GM19035 (cell line): ENCODE measurements around the gene SLC22A2.

Source experiments
- ATAC-seq: cut with Tn5 transposase; IDR thresholded peaks from one replicate; pipeline ENCODE4 v1.9.1; 2021; ENCODE audit not compliant: unreplicated experiment

SLC22A2 gene

DNA sequence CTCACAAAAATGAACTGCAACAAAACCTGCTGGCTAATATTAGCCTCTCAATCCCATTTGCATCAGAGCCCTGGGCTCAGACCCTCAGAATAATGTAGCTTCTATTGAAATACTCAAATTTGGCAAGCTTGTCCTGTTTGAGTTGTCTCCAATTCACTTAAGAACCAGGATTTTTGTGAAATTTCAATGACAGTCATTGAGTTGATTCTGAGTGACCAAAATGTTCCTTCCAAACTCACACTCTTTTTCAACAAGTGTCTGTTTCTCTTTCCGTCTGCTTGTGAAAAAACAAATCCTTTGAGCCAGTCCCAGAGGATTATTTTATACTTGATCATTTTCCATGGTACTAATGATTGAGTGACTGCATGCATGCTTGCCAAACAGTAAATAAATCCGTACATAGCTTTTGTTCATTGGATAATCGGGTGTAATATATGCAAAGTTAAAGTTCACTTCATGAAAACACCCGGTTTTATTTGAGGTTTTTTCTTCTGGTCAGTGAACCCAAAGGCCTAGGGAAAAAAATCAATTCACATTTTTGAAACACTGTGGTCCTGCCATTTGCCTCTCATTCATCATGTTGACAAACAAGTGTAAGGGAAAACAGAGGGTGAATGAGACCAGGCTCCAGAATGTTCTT lies 16.4 kb upstream of the SLC22A2 start:
- no peak for ATAC-seq

DNA sequence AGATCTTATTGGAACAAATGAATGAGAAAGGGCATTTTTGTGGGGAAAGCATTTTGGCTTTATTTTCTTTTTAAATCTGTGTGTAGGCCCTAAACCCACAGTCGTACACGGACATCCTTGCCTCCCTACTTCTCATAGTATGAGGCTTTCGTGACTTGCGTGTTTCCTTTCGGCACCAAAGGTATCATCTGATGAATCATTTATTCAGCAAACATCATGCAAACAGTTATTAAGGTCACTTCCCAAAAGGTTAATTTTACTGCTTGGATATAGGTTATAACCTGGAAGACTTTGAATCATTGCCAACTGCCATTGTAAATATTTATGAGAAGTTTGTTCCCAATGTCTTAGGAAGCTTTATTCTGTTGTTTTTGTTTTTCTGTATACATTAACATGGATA lies 15.1 kb upstream of the SLC22A2 start:
- no peak for ATAC-seq

DNA sequence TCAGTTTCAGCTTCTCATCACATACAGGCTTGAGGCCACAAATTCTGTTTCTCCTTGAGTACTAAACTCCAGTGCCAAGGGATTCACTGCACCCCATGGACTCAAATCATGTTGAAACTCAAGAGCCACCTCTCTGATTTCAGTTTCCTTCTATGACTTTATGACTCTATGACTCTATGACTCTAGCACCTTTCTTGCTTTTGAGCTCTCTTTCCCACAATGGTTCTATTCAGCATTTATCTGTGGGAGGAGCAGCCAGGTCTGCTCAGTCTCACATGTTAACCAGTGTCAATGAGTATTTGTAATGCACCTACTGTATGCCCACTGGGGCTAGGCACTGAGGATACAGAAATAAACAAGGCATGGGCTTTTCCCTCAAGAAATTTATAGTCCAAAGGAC lies 14.6 kb upstream of the SLC22A2 start:
- no peak for ATAC-seq

DNA sequence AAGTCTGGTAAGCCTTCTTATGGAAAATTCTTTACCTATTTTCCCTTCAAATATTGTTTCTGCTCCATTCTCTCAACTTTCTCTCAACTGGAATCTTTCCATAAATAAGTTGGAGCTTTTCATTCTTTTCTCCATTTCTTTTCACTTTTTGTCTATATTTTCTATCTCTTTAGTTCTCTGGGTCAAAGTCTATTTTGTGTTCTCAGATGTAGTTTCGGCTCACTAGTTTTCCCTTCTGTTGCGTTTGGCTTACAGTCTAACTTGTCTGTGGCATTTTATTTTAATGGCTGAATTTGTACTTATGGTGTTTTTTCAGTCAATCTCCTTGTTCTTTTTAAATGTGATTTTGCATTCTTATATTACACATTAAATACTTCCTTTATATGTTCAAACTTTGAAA lies 14.1 kb upstream of the SLC22A2 start:
- ATAC-seq, result no peak

DNA sequence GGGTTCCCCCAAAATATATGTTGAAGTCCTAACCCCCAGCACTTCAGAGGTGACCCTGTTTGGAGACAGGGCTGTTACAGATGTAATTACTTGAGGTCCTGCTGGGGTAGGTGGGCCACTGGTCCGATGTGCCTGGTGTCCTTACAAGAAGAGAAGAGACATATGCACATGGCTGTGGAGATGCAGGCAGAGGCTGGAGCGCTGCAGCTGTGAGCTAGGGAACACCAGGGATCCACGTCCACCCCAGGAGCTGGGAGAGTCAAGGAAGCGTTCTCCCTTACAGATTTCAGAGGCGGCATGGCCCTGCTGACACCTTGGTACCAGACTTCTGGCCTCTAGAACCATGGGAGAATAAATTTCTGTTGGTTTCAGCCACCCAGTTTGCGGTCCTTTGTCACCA lies 11.7 kb upstream of the SLC22A2 start:
- ATAC-seq, result no peak

DNA sequence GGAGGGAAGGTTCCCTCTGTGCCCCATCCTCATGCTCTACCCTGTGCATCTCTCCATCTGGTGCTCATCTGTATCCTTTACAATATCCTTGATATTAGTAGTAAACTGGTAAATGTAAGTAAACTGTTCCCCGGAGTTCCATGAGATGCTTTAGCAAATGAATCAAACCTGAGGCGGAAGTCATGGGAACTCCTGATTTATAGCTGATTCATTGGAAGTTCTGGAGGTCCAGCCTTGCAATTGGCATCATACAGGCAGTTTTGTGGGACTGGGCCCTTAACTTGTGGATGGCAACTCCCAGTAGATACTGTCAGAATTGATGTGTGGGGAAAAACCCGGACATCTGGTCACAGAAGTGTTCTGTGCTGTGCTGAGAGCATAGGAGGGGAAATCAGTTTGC lies 11.2 kb upstream of the SLC22A2 start:
- ATAC-seq, result no peak

DNA sequence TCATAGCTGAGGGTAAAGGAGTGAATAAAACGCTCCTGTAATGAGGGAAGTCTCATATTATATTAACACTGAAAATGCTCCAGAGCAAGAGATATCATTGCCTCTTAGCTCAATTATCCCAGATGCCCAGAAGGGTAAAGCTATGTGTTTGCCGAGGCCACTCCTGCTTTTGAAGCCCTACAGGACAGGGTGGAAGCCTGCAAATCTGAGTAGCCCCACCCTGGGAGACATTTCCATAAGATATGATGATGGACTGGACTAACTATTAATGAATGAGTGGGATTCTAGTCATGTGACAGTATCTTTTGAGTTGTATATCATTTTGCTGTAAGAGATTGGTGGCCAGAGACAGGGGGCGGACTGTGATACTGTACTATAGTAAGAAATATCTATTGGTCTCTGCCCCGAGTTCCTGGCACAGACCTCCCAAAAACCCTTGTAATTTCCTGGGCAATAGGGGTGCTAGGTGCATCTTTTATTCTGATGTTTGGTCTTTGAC lies 10.5 kb upstream of the SLC22A2 start:
- no peak for ATAC-seq

DNA sequence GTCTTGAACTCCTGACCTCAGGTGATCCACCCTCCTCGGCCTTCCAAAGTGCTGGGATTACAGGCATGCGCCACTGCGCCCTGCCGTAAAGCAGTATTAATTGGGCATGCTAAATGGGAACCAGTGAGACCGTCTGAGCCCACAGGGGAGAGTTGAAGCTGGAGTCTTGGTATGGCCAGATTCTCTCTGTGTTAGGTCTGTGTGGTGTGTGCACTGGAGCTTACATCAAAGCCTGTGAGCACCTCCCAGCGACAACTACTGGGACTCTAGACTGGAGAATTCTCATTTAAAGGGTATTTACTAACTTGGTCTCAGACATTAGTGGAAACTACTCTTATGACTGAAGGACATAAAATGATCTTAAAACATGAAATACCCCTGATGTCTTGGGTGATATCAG lies 8.5 kb upstream of the SLC22A2 start:
- ATAC-seq, result no peak

DNA sequence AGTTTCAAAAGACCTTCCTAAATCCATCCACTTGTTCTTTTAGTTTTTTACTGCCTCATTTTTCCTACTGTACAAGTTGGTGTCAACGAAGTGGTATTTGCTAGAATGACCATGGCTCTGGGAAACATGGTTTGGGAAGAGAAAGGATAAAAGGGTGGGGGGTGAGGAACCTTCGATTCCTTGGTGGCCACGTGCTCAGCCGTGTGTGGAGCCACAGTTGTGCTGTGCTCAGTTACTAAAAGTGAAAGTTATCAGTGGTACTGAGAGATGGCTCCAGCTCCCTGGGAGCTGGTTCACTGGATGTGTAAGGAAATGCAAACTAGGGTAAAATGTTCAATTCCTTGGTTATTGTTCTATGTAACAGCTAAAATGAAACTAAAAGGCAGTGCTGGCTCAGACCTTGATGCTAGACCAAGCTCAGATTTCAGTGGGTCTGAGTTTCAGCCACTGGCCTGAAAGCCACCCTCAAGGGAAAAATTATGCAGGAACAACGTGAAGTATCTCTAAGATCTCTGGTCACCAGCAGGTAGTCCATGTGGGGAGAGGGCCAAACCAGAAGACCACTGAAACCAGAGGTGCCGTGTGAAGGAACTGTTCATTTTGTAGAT lies 7.4 kb upstream of the SLC22A2 start:
- peak; percentile 58 for ATAC-seq

DNA sequence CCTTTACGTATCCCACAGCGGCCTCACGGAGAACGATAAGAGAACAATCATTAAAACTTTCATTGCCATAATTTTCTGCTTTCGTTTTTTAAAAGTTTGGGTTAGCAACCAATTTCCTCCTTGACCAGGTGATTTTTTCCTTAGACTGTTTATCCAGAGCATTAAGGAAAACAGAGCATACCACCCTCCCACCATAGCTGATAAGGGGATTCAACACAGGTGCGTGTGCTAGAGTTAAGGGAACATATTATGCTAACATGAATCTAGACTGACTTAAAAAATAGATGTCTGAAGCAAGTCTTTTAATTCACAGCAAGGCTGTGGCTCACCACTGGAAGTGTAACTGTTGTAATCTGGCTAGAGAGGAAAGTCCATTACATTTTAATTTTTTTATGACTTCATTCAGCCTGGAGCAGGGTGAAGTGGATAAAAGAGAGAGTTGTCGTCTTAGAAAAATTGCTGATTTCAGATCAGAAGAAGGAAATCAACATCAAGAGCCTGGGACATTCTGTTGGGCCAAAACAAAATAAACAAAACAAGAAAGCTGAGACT lies 5.5 kb upstream of the SLC22A2 start:
- ATAC-seq, result no peak

DNA sequence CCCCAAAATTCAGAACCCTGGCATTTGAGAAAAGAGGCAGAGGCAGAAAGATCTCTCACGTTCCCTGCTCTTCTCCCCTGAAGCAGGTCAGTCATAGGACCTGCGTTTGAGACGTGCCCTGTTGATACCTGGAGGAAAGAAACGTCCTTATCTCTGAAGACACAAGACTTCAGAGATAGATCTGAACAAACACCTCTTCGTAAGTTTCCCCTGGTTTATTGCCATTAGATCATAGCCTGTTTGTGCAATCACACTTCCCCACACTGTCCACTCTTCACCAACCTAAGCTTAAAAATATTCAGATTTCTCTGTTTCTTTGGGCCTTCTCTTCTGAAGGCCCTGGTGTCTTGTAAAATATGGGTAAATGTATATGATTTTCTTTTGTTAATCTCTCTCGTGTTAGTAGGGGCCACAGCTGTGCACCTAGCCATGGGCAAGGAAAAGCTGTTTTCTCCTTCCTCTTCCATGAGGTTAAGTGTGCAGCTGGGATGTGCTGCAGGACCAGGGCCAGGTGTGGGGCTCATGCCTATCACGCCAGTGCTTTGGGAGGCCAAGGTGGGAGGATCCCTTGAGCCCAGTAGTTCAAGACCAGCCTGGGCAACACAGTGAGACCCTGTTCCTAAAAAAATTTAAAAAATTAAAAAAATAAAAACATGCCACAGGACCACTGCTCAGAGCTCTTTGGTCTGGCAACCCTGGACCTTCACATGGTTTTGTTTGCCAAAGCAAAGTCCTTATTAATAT lies 4.7 kb upstream of the SLC22A2 start:
- ATAC-seq, result no peak

DNA sequence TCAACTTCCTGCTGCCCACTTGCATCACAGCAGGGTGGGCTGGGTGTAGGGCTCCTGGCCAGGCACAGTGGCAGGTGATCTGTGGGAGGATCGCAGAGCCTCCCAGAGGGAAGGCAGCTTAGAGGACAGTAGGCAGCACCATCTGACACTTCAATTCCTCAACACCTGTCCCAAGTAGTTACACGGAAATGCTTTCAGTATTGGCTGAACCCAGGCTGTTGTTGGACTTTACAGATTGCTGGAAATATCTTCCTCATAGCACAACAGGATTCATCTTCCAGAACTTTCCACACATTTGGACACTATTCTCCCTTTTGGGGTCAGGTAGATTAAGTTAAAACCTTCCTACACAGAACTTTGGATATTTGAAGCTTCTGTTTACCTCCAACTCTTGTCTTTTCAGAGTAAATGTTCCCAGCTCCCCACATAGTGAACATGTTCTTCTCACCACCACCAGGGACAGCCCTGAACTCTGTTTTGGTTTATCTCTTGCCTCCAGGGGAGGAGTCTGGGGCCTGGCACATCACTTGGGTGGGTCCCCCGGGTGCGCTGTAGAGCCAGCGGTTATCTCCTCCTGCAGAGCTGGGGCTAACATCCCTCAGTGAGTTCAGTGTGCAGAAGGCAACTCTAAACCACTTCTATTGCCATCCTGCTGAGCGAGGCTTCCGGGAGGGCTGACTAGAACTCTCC lies 3.5 kb upstream of the SLC22A2 start:
- ATAC-seq, result no peak

DNA sequence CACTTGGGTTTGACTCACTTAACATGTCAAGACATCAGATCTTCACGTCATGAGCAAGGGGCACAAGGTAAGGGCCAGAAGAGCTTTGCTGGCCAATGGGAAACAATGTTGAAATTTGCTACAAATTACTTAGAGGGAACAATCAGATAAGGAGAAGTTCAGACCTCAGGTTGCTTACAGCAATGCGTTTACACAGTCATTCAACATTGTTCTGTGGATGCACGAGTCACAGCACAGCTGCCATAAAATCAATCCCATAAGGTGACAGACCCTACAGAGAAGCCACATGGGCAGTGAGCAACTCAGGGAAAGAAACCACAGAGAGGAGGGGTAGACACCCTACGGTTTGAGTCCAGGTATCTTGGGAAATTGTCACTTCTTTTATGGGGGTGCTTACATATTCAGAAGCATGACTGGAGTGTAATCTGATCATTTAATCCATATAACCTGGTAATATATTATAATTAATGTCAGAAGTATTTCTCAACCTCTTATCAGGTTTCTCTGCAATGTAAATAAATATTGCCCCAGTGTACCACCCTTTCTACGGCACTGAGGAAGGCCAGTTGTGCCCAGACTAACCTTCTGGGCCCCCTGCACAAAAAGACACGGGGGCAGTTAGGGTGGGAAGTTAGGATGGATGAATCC lies 2.3 kb upstream of the SLC22A2 start:
- no peak for ATAC-seq

DNA sequence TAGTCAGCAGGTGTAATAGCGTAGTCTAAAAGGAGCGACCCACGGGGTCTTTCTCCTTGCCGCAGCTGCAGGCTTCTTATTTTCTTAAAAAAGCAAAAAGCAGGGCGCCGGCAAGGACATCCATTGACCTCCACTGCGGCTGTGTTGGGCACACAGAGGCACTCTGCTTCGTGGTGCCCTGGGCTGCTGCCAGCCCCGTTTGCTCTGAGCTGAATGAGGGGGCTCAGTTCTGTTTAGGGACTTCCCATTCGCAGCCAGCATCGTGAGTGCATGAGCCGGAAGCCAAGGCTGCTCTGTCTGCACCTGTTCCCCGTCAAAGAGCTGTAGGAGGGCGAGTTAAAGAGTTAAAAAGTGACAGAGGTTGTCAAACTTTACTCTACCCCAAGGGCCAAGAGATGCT lies 1.7 kb upstream of the SLC22A2 start:
- no peak for ATAC-seq

DNA sequence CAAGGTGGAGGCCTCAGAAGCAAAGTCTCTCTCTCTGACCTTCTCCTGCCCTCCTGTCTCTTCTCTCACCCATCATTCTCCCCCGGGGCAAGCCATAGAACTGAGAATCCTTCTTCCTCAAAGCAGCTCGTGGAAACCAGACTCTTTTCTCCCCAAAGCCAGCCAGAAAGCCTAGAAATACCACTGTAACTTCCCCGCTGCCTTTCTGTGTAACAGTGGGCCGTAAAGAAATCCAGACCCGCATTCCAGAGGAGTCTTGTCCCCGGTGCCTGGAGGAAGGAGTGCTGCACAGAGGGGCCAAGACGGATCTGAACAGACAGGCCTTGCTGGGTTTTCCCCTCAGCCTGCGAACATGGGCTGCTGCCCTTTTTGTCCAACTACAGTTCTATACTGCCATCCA lies 977 bp upstream of the SLC22A2 start:
- ATAC-seq, result no peak

DNA sequence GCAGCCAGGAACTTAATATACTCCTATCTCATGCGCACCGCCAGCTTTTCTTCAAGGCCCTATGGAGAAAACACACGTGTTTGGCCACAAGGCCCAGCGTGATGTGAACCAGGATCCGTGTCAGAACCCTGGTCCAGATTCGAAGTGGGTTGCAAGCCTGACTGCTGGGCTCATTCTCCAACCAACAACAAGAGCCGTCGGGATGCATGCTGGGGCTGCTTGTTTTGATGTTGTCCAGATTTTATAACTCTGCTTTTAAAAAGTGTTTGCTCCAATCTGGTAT lies 463 bp upstream of the SLC22A2 start:
- no peak for ATAC-seq

DNA sequence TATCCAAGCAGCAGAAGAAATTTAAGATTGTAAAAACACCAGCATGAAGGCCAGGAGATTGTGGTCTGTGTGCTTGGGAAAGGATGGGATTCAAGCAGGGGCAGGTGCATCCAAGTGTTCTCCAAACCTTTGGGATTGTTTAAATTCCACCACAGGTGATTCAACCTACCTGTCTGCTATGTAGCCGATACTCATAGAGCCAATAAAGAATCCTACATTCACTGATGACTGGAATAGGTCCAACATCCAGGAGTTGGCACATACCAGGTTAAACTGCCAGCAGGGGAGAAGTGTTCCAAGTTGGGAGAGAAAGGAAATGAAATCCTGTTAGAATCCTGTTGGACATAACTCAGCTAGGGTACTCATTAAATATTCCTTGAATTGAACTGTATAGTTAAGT lies 2.2 kb downstream of the SLC22A2 start:
- ATAC-seq, result no peak

DNA sequence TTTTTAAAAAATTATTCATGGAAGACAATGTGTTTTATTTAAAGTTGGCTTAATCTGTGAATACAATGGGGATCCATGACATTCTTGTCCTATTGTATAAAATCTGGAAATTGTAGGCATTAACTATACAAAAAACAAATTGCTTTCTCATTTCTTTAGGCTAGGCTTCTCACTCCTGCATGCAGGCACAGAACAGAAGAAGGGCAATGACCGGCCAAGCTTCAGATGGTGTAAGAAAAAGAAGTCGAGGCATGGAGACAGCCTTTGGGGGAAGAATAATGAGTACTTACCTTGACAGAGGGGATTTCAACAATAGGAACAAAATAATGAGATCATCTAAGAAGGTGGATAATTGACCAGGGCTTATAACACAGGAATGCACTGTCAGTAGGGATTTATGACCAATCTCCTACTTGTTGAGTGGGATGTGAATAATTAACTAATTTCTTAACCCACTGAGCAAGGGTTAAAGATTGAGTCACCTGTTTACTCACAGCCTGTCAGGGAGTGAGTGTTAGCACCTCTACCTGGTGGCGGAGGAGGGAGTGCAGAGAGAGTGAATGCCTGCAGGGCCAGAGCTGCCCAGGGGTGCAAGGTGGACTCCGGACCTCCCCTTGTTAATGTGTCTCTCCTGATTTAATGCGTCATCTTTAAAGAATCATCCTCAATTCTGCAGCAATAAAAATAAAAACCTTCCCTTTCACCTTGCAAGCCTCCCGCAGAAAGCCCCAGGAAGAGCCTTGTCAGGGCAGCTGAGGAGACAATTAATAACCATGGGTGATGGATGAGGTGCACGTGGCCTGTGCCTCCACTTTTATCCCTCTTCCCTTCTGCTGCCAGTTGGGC lies 3.9 kb downstream of the SLC22A2 start:
- ATAC-seq, result no peak

DNA sequence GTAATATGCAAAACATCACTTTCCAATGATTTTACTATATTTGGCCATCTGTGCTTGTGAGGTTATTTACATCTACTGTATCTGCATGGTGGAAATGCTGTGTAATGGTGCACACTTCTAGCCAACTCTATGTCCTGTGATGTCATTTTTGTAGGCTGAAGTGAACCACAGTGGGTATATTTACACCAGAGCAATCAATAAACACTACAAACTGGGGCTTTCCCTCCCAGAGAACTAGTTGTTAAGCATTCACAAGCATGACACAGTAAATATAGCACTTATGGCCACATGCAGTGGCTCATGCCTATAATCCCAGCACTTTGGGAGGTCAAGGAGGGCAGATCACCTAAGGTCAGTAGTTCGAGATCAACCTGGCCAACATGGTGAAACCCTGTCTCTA lies 4.9 kb downstream of the SLC22A2 start:
- ATAC-seq, result peak; percentile 71

DNA sequence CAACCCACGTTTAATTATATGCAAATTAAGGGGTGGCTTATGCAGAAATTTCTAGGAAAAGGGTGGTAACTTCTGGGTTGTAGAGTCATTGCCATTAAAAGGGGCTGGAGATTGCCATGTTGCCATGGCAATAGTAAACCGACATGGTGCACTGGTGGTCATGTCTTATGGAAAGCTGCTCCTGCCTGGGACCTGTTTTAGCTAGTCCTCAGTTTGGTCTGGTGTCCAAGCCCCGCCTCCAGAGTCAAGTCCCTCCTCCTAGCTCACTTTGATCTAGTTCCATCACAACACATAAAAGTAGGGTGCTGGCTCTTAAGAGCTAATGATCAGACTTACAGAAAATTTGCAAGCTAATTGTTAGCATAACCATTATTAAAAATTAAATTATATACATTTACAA lies 5.3 kb downstream of the SLC22A2 start:
- ATAC-seq, result no peak
